Gastrocnemius medialis (tissue), 4 donors: ENCODE data around the gene CX3CL1. TPM values are rescaled to one million over a fixed set of nuclear protein-coding genes. Genes with fewer than 3 reads are reported as not detected.

ENCODE experiments used
- ATAC-seq, 2 donors: fragments of 150-250 bp; one replicate each; pipeline ENCODE4 v1.9.1; 2016
- DNase-seq, 2 donors: peaks; one replicate each; pipeline ENCODE4 v3.0.0-alpha.2; 2019
- H3K27ac ChIP-seq, 4 donors: fragments of 200-600 bp; sonication (generic); 1 replicate in 1 of 4; 2 replicates in 3 of 4; pipeline ENCODE4 v1.5.1; 2016 to 2018; ENCODE audit warnings: mild to moderate bottlenecking in 2 of 4, moderate library complexity in 1 of 4
- H3K27me3 ChIP-seq, 3 donors: fragments of 200-600 bp; sonication (generic) in 2 of 3; 1 replicate in 1 of 3; 2 replicates in 2 of 3; pipeline versions ENCODE4 v1.5.1 to v1.6.0; 2016 to 2019; ENCODE audit warnings: mild to moderate bottlenecking in 1 of 3, moderate library complexity in 1 of 3
- H3K36me3 ChIP-seq, 2 donors: fragments of 200-600 bp; sonication (generic) in 1 of 2; one replicate each; pipeline ENCODE4 v1.5.1; 2017 to 2018
- H3K4me1 ChIP-seq, 2 donors: fragments of 200-600 bp; sonication (generic) in 1 of 2; one replicate each; pipeline ENCODE4 v1.5.1; 2016 to 2017; ENCODE audit warnings: mild to moderate bottlenecking in 2 of 2
- H3K4me3 ChIP-seq, 4 donors: fragments of 200-600 bp; sonication (generic) in 3 of 4; 1 replicate in 1 of 4; 2 replicates in 3 of 4; pipeline ENCODE4 v1.5.1; 2016 to 2019; ENCODE audit warnings: mild to moderate bottlenecking in 2 of 4
- H3K9me3 ChIP-seq, 3 donors: fragments of 200-600 bp; sonication (generic) in 2 of 3; 1 replicate in 1 of 3; 2 replicates in 2 of 3; pipeline ENCODE4 v1.5.1; 2016 to 2019
- POLR2A ChIP-seq, 2 donors: fragments of 450-650 bp; IDR thresholded peaks; one replicate each; pipeline ENCODE4 v1.6.1; 2017; ENCODE audit warnings: antibody characterized with exemption in 2 of 2, mild to moderate bottlenecking in 2 of 2, moderate library complexity in 2 of 2
- in situ Hi-C, 4 donors: fragments of 200-750 bp; cut with MboI; loops; one replicate each; pipeline versions ENCODE4 v1.15.0 to v1.8.0; 2017; ENCODE audit warnings: low sequenced_read_pairs in 4 of 4
- intact Hi-C: fragments of 100-400 bp; cut with DNase I; formaldehyde crosslinking; loops from one replicate; pipeline ENCODE4 v1.15.1; 2023; ENCODE audit warnings: low total_unique reads
- total RNA-seq, 4 donors: library from RNA; depleted of rRNA; stranded (reverse); fragments of >200 nt; gene quantifications; one replicate each; pipeline versions ENCODE4 v1.1.0 to v1.2.3, GENCODE V29; 2016
- TF ChIP-seq, protein P1 (sequence below), 5 experiments: fragments of 450-650 bp in 3 of 5; fragments of 200-600 bp in 2 of 5; sonication (generic) in 2 of 5; IDR thresholded peaks in 4 of 5; conservative IDR thresholded peaks in 1 of 5; 1 replicate in 4 of 5; 2 replicates in 1 of 5; pipeline ENCODE4 v1.5.1; 2016 to 2019; ENCODE audit warnings: antibody characterized with exemption in 5 of 5, mild to moderate bottlenecking in 3 of 5, moderate library complexity in 3 of 5

CX3CL1 gene
- total RNA-seq, 4 donors from 2014 or later: 2.2 to 15.7 (median 6.7) TPM

DNA sequence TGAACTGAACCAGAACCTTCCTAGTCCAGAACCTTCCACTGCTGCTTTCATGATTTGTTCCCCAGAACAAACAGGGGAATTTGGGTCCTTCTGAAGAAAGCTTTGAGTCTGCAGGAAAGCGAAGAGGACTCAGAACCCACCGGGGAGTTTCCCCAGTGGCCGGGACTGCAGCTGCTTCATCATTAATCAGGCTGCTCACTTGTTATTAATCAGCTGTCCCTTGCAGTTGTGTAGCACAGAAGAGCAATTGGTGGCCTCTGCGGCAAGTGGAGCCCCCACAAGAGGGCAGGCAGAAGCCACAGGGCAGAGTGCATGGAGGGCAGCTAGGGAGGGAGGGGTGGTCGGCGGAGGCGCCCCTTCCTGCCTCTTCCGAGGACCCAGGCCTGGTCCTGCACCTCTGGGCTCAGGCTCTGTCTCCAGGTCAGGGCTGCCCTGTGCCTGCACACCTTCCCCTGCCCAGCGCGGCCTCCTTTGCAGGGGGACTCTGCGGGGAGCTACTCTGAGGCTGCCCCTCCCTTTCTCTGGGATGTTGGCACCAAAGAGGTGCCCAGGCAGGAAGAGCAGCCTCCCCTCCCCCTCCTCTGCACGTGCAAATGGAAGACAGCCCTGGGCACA lies 39.2 kb downstream of the CX3CL1 start:
- intact Hi-C loops (loop anchor here (10.0 kb wide), 1 partner anchor 317 kb away; the partner anchor contains the start of gene CPNE2), in situ Hi-C loops (loop anchor here in 1 of 4 donors (25.0 kb wide), 1 partner anchor 324 kb away; the partner anchor contains the start of gene CPNE2)
- no peak for ATAC-seq
- Histone ChIP-seq H3K4me1 (peaks cover 0 to 2% of the 10 kb centered on the region in 2 donors), H3K27me3 (no peaks in the 10 kb centered on the region), H3K4me3 (no peak overlapping the region), H3K27ac (no peak overlapping the region), H3K36me3 (no peaks in the 10 kb centered on the region), H3K9me3 (no peaks in the 10 kb centered on the region)
- TF ChIP-seq, protein P1, sequence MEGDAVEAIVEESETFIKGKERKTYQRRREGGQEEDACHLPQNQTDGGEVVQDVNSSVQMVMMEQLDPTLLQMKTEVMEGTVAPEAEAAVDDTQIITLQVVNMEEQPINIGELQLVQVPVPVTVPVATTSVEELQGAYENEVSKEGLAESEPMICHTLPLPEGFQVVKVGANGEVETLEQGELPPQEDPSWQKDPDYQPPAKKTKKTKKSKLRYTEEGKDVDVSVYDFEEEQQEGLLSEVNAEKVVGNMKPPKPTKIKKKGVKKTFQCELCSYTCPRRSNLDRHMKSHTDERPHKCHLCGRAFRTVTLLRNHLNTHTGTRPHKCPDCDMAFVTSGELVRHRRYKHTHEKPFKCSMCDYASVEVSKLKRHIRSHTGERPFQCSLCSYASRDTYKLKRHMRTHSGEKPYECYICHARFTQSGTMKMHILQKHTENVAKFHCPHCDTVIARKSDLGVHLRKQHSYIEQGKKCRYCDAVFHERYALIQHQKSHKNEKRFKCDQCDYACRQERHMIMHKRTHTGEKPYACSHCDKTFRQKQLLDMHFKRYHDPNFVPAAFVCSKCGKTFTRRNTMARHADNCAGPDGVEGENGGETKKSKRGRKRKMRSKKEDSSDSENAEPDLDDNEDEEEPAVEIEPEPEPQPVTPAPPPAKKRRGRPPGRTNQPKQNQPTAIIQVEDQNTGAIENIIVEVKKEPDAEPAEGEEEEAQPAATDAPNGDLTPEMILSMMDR (IDR thresholded peaks at IDR 0.05 in 4 of 5, conservative IDR thresholded peaks at IDR 0.05 in 1 of 5): no peak
- no peak for TF ChIP-seq POLR2A (IDR thresholded peaks at IDR 0.05)
- DNase-seq: no peak

DNA sequence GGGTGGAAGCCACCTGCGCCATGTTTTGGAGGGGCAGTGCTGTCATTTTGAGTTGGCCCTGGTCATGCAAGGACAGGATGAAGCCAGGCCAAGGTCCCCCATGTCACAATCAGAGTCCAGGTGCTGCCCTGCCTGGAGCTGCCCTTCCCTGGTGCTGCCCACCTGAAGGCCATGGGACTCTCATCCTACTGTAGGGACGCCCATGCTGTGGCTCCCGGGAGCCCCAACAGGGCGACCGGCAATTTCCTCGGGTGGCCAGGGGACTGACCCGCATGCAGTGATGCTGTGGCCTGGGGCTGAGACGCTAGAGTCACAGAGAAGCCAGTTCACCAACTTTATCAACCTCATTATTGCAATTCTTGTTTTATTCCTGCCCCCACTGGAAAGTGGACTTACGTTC lies 40.3 kb downstream of the CX3CL1 start:
- Histone ChIP-seq H3K36me3 (no peaks in the 10 kb centered on the region), H3K4me1 (peaks cover 6% of the 10 kb centered on the region in 2 donors), H3K27me3 (no peaks in the 10 kb centered on the region), H3K4me3 (no peak overlapping the region), H3K9me3 (no peaks in the 10 kb centered on the region), H3K27ac (no peak overlapping the region)
- TF ChIP-seq POLR2A (IDR thresholded peaks at IDR 0.05): no peak
- TF ChIP-seq, protein P1 (IDR thresholded peaks at IDR 0.05 in 4 of 5, conservative IDR thresholded peaks at IDR 0.05 in 1 of 5): no peak
- DNase-seq: no peak
- in situ Hi-C loops: loop anchor here in 1 of 4 donors (25.0 kb wide), 1 partner anchor 325 kb away; the partner anchor contains the start of gene CPNE2
- no peak for ATAC-seq
- intact Hi-C loops: loop anchor here (10.0 kb wide), 1 partner anchor 318 kb away; the partner anchor contains the start of gene CPNE2

DNA sequence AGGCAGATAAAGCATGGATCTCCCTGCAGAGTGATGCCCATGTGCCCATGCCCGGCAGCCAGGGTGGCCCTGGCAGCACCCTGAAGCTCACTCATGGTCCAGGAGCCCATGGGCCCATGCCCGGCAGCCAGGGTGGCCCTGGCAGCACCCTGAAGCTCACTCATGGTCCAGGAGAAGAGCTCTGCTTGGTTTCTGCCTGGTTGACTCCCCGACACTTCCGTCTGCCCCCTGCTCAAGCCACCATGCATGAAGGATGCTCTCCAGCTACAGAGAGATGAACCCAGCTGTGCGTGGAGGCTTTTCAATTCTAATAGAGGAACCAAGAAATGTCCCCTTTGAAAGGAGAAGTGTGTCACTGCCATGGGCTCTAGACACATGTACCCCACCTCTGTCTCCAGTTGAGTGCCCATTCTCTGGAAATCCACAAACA lies 41.0 kb downstream of the CX3CL1 start:
- no peak for DNase-seq
- peaks cover 6% of the 10 kb centered on the region in 2 donors for H3K4me1 ChIP-seq
- no peak for ATAC-seq
- intact Hi-C loops (loop anchor here (10.0 kb wide), 1 partner anchor 319 kb away; the partner anchor contains the start of gene CPNE2), in situ Hi-C loops (loop anchor here in 1 of 4 donors (25.0 kb wide), 1 partner anchor 326 kb away; the partner anchor contains the start of gene CPNE2)
- H3K36me3 ChIP-seq: no peaks in the 10 kb centered on the region
- H3K27me3 ChIP-seq: no peaks in the 10 kb centered on the region
- H3K27ac ChIP-seq: no peak overlapping the region
- no peak overlapping the region for H3K4me3 ChIP-seq
- TF ChIP-seq, protein P1 (IDR thresholded peaks at IDR 0.05 in 4 of 5, conservative IDR thresholded peaks at IDR 0.05 in 1 of 5): no peak
- TF ChIP-seq POLR2A (IDR thresholded peaks at IDR 0.05): no peak
- H3K9me3 ChIP-seq: no peaks in the 10 kb centered on the region

DNA sequence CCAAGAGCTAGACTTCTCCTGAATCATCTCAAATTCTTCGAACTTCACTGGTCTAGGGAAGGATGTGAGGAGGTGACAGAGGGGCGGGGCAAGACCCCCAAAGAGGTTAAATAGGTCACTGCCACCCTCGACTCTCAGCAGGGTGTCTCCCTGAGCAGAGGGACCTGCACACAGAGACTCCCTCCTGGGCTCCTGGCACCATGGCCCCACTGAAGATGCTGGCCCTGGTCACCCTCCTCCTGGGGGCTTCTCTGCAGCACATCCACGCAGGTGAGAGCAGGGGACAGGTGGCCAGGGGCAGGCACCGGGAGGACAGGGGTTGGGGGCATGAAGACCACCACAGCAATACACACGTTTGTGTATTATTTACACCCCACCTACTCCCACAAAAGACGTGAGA lies 41.4 kb downstream of the CX3CL1 start:
- H3K27me3 ChIP-seq: no peaks in the 10 kb centered on the region
- in situ Hi-C loops: loop anchor here in 1 of 4 donors (25.0 kb wide), 1 partner anchor 326 kb away; the partner anchor contains the start of gene CPNE2
- H3K4me3 ChIP-seq: no peak overlapping the region
- H3K27ac ChIP-seq: no peak overlapping the region
- no peak for DNase-seq
- TF ChIP-seq POLR2A (IDR thresholded peaks at IDR 0.05): no peak
- TF ChIP-seq, protein P1 (IDR thresholded peaks at IDR 0.05 in 4 of 5, conservative IDR thresholded peaks at IDR 0.05 in 1 of 5): no peak
- intact Hi-C loops: loop anchor here (10.0 kb wide), 1 partner anchor 319 kb away; the partner anchor contains the start of gene CPNE2
- ATAC-seq: no peak
- H3K4me1 ChIP-seq: peaks cover 8% of the 10 kb centered on the region in 2 donors
- H3K9me3 ChIP-seq: no peaks in the 10 kb centered on the region
- H3K36me3 ChIP-seq: no peaks in the 10 kb centered on the region
